Heart left ventricle (tissue), 13 donors: Measurements from ENCODE around the gene TBR1.

ENCODE experiments used
- POLR2A ChIP-seq, 2 donors: fragments of 450-650 bp; IDR thresholded peaks; one replicate each; pipeline ENCODE4 v1.6.1; 2017; ENCODE audit warnings: antibody characterized with exemption in 2 of 2, mild to moderate bottlenecking in 2 of 2, moderate library complexity in 2 of 2
- TF ChIP-seq, protein P1 (sequence below), 12 donors: fragments of 200-600 bp; sonication (generic) in 4 of 12; IDR thresholded peaks; one replicate each; pipeline versions ENCODE4 v1.5.0 to v1.8.0; 2018 to 2022; ENCODE audit warnings: antibody characterized with exemption in 12 of 12, mild to moderate bottlenecking in 5 of 12
- donor health status: ischemic (EF 13 %, LVEDD 7.1; RV severe dilation, severe dysfunction).
- donor health status: DM: no; HTN: yes; CAD: no.
- donor health status: DM: no; HTN: no; CAD: no.
- donor health status: ischemic (EF 25% LVEDD 6.9; RV normal size, moderate dysfunction).
- donor health status: ischemic (EF 25% LVEDD 5.7; RV mildly dilated, moderate dysfunction).
- donor health status: ischemic (EF 35%, LVEDD 5.7; RV mildly dilated, moderate dysfunction).
- donor health status: nonischemic (EF 11% LVEDD 7.7; RV severe dilation, severe dysfunction).
- donor health status: DM: yes; HTN: yes; CAD: no.
- donor health status: PGD.
- donor health status: ischemic (EF 29% LVEDD 5.4; RV normal size, mild dysfunction).
- donor health status: nonischemic (EF 23%, LVEDD 6.1; RV moderate dilation, normal function).

DNA sequence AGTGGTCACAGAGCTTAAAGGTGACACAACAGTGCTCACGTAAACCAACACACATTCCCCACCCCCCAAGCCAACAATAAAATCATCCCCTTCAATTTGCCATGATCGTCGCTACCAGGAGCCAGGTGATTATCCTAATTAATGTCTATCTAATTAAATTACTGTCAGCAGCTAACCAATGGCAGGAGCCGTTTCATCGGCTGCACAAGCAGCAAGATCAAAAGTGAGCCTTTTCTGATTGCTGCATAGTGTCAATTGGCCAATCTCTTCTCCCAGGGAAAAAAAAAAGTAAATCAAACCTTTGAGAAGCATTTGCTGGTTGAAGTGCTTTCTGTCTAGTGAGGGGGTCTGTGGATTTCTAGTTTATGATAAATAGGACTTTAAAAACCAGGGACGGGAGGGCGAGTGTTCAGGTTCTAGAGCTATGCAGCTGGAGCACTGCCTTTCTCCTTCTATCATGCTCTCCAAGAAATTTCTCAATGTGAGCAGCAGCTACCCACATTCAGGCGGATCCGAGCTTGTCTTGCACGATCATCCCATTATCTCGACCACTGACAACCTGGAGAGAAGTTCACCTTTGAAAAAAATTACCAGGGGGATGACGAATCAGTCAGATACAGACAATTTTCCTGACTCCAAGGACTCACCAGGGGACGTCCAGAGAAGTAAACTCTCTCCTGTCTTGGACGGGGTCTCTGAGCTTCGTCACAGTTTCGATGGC, at the start of gene TBR1:
- TF ChIP-seq, protein P1, sequence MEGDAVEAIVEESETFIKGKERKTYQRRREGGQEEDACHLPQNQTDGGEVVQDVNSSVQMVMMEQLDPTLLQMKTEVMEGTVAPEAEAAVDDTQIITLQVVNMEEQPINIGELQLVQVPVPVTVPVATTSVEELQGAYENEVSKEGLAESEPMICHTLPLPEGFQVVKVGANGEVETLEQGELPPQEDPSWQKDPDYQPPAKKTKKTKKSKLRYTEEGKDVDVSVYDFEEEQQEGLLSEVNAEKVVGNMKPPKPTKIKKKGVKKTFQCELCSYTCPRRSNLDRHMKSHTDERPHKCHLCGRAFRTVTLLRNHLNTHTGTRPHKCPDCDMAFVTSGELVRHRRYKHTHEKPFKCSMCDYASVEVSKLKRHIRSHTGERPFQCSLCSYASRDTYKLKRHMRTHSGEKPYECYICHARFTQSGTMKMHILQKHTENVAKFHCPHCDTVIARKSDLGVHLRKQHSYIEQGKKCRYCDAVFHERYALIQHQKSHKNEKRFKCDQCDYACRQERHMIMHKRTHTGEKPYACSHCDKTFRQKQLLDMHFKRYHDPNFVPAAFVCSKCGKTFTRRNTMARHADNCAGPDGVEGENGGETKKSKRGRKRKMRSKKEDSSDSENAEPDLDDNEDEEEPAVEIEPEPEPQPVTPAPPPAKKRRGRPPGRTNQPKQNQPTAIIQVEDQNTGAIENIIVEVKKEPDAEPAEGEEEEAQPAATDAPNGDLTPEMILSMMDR (IDR thresholded peaks at IDR 0.05), result no peak
- no peak for TF ChIP-seq POLR2A (IDR thresholded peaks at IDR 0.05)
